HUES48 (cell line): ENCODE data around the gene CTNS.

Experiments
- H3K27ac ChIP-seq: one replicate; pipeline ENCODE4 v1.7.0; 2013; ENCODE audit warnings: low read depth, low read length, inconsistent platforms
- H3K27me3 ChIP-seq: 2 replicates; pipeline ENCODE4 v1.6.1; 2013; ENCODE audit warnings: mild to moderate bottlenecking, low read length; ENCODE audit not compliant: control insufficient read depth, insufficient read depth
- H3K36me3 ChIP-seq: 2 replicates; pipeline ENCODE4 v1.6.1; 2013; ENCODE audit warnings: low read length; ENCODE audit not compliant: control insufficient read depth, insufficient read depth
- H3K4me1 ChIP-seq: 2 replicates; pipeline ENCODE4 v1.6.1; 2013; ENCODE audit warnings: mild to moderate bottlenecking, low read length; ENCODE audit not compliant: control insufficient read depth, insufficient read depth
- H3K4me3 ChIP-seq: 2 replicates; pipeline ENCODE4 v1.5.1; 2013; ENCODE audit warnings: mild to moderate bottlenecking, low read depth, low read length
- H3K9ac ChIP-seq: 2 replicates; pipeline ENCODE4 v1.6.1; 2013; ENCODE audit warnings: mild to moderate bottlenecking, low read depth, low read length, moderate library complexity
- H3K9me3 ChIP-seq: 2 replicates; pipeline ENCODE4 v1.6.1; 2013; ENCODE audit warnings: low read length; ENCODE audit not compliant: control insufficient read depth, insufficient read depth

Gene CTNS

GRCh38 chr17:3626831-3627768 lies 9.5 kb upstream of the CTNS start:
- no peaks in the 10 kb centered on the region for H3K27me3 ChIP-seq
- H3K36me3 ChIP-seq: peaks cover 71% of the 10 kb centered on the region
- H3K4me1 ChIP-seq: no peaks in the 10 kb centered on the region
- no peak overlapping the region for H3K4me3 ChIP-seq
- H3K9me3 ChIP-seq: no peaks in the 10 kb centered on the region
- no peak overlapping the region for H3K9ac ChIP-seq
- H3K27ac ChIP-seq: no peak overlapping the region

- Histone ChIP-seq H3K27me3 (no peaks in the 10 kb centered on the region), H3K9me3 (no peaks in the 10 kb centered on the region), H3K9ac (no peak overlapping the region), H3K36me3 (peaks cover 71% of the 10 kb centered on the region), H3K4me1 (no peaks in the 10 kb centered on the region), H3K27ac (no peak overlapping the region), H3K4me3 (no peak overlapping the region)
These were observed 8.8 kb upstream of the CTNS start for GRCh38 chr17:3627769-3628167.

GRCh38 chr17:3630781-3631180 lies 5.8 kb upstream of the CTNS start:
- Histone ChIP-seq H3K9me3 (no peaks in the 10 kb centered on the region), H3K27ac (no peak overlapping the region), H3K4me3 (no peak overlapping the region), H3K4me1 (no peaks in the 10 kb centered on the region), H3K9ac (no peak overlapping the region), H3K36me3 (peaks cover 50% of the 10 kb centered on the region), H3K27me3 (no peaks in the 10 kb centered on the region)

- Histone ChIP-seq H3K27ac (no peak overlapping the region), H3K27me3 (no peaks in the 10 kb centered on the region), H3K36me3 (peaks cover 39% of the 10 kb centered on the region), H3K9me3 (no peaks in the 10 kb centered on the region), H3K9ac (no peak overlapping the region), H3K4me3 (no peak overlapping the region), H3K4me1 (no peaks in the 10 kb centered on the region)
These were observed 4.3 kb upstream of the CTNS start for GRCh38 chr17:3632287-3632686.

- H3K36me3 ChIP-seq: peaks cover 19% of the 10 kb centered on the region
- peak overlapping the region; percentile 68 for H3K27ac ChIP-seq
- peaks cover 5% of the 10 kb centered on the region; the same call in 1 of the 2 replicates for H3K4me1 ChIP-seq
- peak overlapping the region; percentile 88 for H3K4me3 ChIP-seq
- peak overlapping the region; percentile 67 for H3K9ac ChIP-seq
- no peaks in the 10 kb centered on the region for H3K9me3 ChIP-seq
- H3K27me3 ChIP-seq: no peaks in the 10 kb centered on the region
These were observed 946 bp upstream of the CTNS start for GRCh38 chr17:3635474-3636153.

- peak overlapping the region; percentile 88 for H3K4me3 ChIP-seq
- H3K9ac ChIP-seq: peak overlapping the region; percentile 90; the same call in 1 of the 2 replicates
- no peaks in the 10 kb centered on the region for H3K27me3 ChIP-seq
- peak overlapping the region; percentile 99 for H3K27ac ChIP-seq
- no peaks in the 10 kb centered on the region for H3K9me3 ChIP-seq
- peaks cover 13% of the 10 kb centered on the region for H3K4me1 ChIP-seq
- H3K36me3 ChIP-seq: peaks cover 20% of the 10 kb centered on the region
These were observed 381 bp downstream of the CTNS start for GRCh38 chr17:3636908-3637373.

- Histone ChIP-seq H3K4me3 (no peak overlapping the region), H3K4me1 (peaks cover 13% of the 10 kb centered on the region), H3K9me3 (no peaks in the 10 kb centered on the region), H3K36me3 (peaks cover 18% of the 10 kb centered on the region), H3K27ac (no peak overlapping the region), H3K9ac (no peak overlapping the region), H3K27me3 (no peaks in the 10 kb centered on the region)
These were observed 3.5 kb downstream of the CTNS start for GRCh38 chr17:3639981-3640596.

- Histone ChIP-seq H3K4me3 (no peak overlapping the region), H3K27ac (no peak overlapping the region), H3K36me3 (peaks cover 19% of the 10 kb centered on the region), H3K4me1 (peaks cover 13% of the 10 kb centered on the region), H3K27me3 (no peaks in the 10 kb centered on the region), H3K9me3 (no peaks in the 10 kb centered on the region), H3K9ac (no peak overlapping the region)
These were observed 4.5 kb downstream of the CTNS start for GRCh38 chr17:3641014-3641413.

GRCh38 chr17:3641717-3642486 lies 5.3 kb downstream of the CTNS start:
- Histone ChIP-seq H3K4me1 (peaks cover 13% of the 10 kb centered on the region), H3K27ac (peak overlapping the region; percentile 12), H3K4me3 (no peak overlapping the region), H3K36me3 (peaks cover 19% of the 10 kb centered on the region), H3K9me3 (no peaks in the 10 kb centered on the region), H3K9ac (no peak overlapping the region), H3K27me3 (no peaks in the 10 kb centered on the region)

- no peak overlapping the region for H3K9ac ChIP-seq
- no peak overlapping the region for H3K27ac ChIP-seq
- H3K9me3 ChIP-seq: no peaks in the 10 kb centered on the region
- H3K4me1 ChIP-seq: peaks cover 13% of the 10 kb centered on the region
- H3K4me3 ChIP-seq: no peak overlapping the region
- no peaks in the 10 kb centered on the region for H3K27me3 ChIP-seq
- H3K36me3 ChIP-seq: peaks cover 31% of the 10 kb centered on the region
These were observed 7.4 kb downstream of the CTNS start for GRCh38 chr17:3643889-3644349.
